SH-SY5Y (cell line): ENCODE measurements around the gene FANCC.

Experiments used
- GATA2 ChIP-seq: IDR thresholded peaks from 2 replicates; pipeline ENCODE4 v1.6.1; 2011; ENCODE audit warnings: mild to moderate bottlenecking, low read depth, low read length
- GATA3 ChIP-seq: IDR thresholded peaks from 2 replicates; pipeline ENCODE4 v1.6.1; 2011; ENCODE audit warnings: low read depth, mild to moderate bottlenecking, low read length, moderate library complexity

DNA sequence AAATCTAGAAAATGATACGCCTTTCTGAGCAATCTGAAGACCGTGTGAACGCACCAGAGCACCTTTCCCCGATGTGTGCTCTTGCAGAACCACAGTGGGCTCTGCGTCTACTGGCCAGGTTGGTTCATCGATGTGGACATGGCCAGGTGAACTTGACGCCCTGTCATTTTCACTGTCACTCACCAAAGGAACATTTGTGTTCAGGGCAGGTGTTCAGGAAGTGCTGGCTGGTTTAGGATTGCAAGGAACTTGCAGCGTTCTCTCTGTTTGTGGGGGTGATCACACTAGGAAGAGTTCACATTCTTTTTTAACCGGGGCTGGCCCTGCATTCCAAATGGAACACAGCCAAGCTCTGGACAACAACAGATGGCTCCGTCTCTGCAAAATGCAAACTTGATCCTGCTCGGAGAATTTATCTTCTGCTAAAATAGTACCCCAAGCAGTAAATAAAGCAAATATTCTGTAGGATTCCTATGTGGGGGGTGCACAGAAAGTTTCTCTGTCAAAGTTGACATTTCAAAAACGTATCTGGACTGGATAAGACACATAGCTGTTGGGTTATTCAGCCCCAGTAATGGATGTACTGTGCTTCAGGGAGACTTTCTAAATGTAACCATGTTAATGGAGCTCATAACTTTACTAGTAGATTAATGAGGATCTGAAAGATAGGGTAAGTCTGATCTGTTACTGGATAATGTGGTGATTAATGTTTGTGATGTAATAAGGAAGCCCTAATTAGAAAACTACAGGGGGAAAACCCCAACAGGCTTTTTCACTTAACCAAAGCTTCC is 45.7 kb upstream of the FANCC start:
- TF ChIP-seq GATA3 (peak; percentile 78), GATA2 (peak; percentile 56; the same call in 1 of the 2 replicates)
